H1 (cell line): Measurements from ENCODE around the gene KLF16. TPM values are rescaled to one million over a fixed set of nuclear protein-coding genes. Genes with fewer than 3 reads are reported as not detected.

Source experiments
- CTCF ChIA-PET: fragments of 300-600 bp; sonication (Branson Sonifier 250); formaldehyde crosslinking; loops from one replicate; lab custom pipeline; 2021; ENCODE audit not compliant: partially characterized antibody; lab: Charles Lee
- POLR2A ChIA-PET: fragments of 300-600 bp; sonication (Branson Sonifier 250); formaldehyde crosslinking; loops from one replicate; lab custom pipeline; 2021; ENCODE audit warnings: inconsistent platforms; ENCODE audit not compliant: partially characterized antibody; lab: Charles Lee
- DNase-seq, 2 experiments: peaks; one replicate each; pipeline versions ENCODE4 v3.0.0 to v3.0.0-alpha.2; 2010 to 2022; ENCODE audit warnings: low spot score in 2 of 2, low read depth in 1 of 2, mixed read lengths in 1 of 2
- FAIRE-seq: peaks from 2 replicates; lab custom pipeline; 2011; peaks lifted over from hg19 to GRCh38; lab: Jason Lieb, UNC
- H2AFZ ChIP-seq: 2 replicates; pipeline ENCODE4 v1.8.1; 2012; ENCODE audit warnings: low read length, inconsistent platforms
- H2AK5ac ChIP-seq: 2 replicates; pipeline ENCODE4 v1.6.1; 2013; ENCODE audit warnings: low read depth, low read length
- H2BK120ac ChIP-seq: replicated peaks from 2 replicates; pipeline ENCODE3; 2013; ENCODE audit warnings: low read depth, low read length, inconsistent platforms
- H2BK12ac ChIP-seq: 2 replicates; pipeline ENCODE4 v1.6.1; 2013; ENCODE audit warnings: low read depth, low read length
- H2BK15ac ChIP-seq: 2 replicates; pipeline ENCODE4 v1.6.1; 2013; ENCODE audit warnings: low read length
- H2BK20ac ChIP-seq: 2 replicates; pipeline ENCODE4 v1.6.1; 2013; ENCODE audit warnings: low read length
- H2BK5ac ChIP-seq: 2 replicates; pipeline ENCODE4 v1.6.1; 2013; ENCODE audit warnings: low read depth, low read length
- H3K14ac ChIP-seq: 2 replicates; pipeline ENCODE4 v1.6.1; 2013; ENCODE audit warnings: inconsistent platforms; ENCODE audit not compliant: insufficient read length
- H3K18ac ChIP-seq: 2 replicates; pipeline ENCODE4 v1.6.1; 2013; ENCODE audit warnings: low read length; ENCODE audit errors: extremely low read depth
- H3K23ac ChIP-seq: 2 replicates; pipeline ENCODE4 v1.6.1; 2013; ENCODE audit warnings: inconsistent platforms; ENCODE audit not compliant: insufficient read length
- H3K23me2 ChIP-seq: 2 replicates; pipeline ENCODE4 v1.6.1; 2013; ENCODE audit warnings: low read depth, low read length
- H3K27ac ChIP-seq: 2 replicates; pipeline ENCODE4 v1.6.1; 2011; ENCODE audit warnings: low read depth, low read length, inconsistent platforms
- H3K27me3 ChIP-seq, 4 experiments: replicated peaks in 1 of 4; 1 replicate in 1 of 4; 2 replicates in 3 of 4; pipeline versions ENCODE4 v1.6.1 to v1.8.1; 2011 to 2013; ENCODE audit warnings: low read length in 3 of 4, mild to moderate bottlenecking in 3 of 4, inconsistent platforms in 2 of 4, mixed read lengths in 2 of 4, moderate library complexity in 1 of 4; ENCODE audit not compliant: control insufficient read depth in 3 of 4, insufficient read depth in 3 of 4; ENCODE audit errors: extremely low read depth in 1 of 4
- H3K36me3 ChIP-seq, 4 experiments: 2 replicates each; pipeline versions ENCODE4 v1.6.1 to v1.8.1; 2011 to 2013; ENCODE audit warnings: mild to moderate bottlenecking in 4 of 4, low read length in 3 of 4, moderate library complexity in 2 of 4, control low read depth in 1 of 4, inconsistent platforms in 1 of 4; ENCODE audit not compliant: insufficient read depth in 4 of 4, control insufficient read depth in 2 of 4
- H3K4ac ChIP-seq: replicated peaks from 2 replicates; pipeline ENCODE3; 2013; ENCODE audit warnings: low read length, low read depth, mixed read lengths, inconsistent platforms; ENCODE audit not compliant: insufficient read length
- H3K4me1 ChIP-seq, 4 experiments: replicated peaks in 1 of 4; 1 replicate in 1 of 4; 2 replicates in 3 of 4; pipeline versions ENCODE4 v1.6.1 to v1.8.1; 2011 to 2013; ENCODE audit warnings: low read length in 3 of 4, inconsistent platforms in 2 of 4, mixed read lengths in 1 of 4; ENCODE audit not compliant: insufficient read depth in 4 of 4, control insufficient read depth in 3 of 4
- H3K4me2 ChIP-seq, 2 experiments: 2 replicates each; pipeline versions ENCODE4 v1.6.1 to v1.8.1; 2011 to 2013; ENCODE audit warnings: low read depth in 2 of 2, low read length in 2 of 2, control low read depth in 1 of 2, inconsistent platforms in 1 of 2, mild to moderate bottlenecking in 1 of 2; ENCODE audit not compliant: insufficient read depth in 1 of 2
- H3K4me3 ChIP-seq, 4 experiments: fragments of 200-600, 300-600 bp in 1 of 4; sonication (generic), shearing (Covaris generic), sonication (Bioruptor Twin) in 1 of 4; 2 replicates each; pipeline versions ENCODE4 v1.5.1 to v1.8.1; 2011 to 2016; ENCODE audit warnings: low read length in 4 of 4, low read depth in 3 of 4, control low read depth in 2 of 4, inconsistent platforms in 2 of 4, mild to moderate bottlenecking in 2 of 4, mixed read lengths in 1 of 4, moderate library complexity in 1 of 4; ENCODE audit not compliant: insufficient read depth in 2 of 4; ENCODE audit errors: extremely low read depth in 1 of 4
- H3K56ac ChIP-seq: replicated peaks from 2 replicates; pipeline ENCODE3; 2013; ENCODE audit warnings: low read depth, mild to moderate bottlenecking, mixed read lengths, low read length, inconsistent platforms; ENCODE audit not compliant: insufficient read length
- H3K79me1 ChIP-seq: 2 replicates; pipeline ENCODE4 v1.6.1; 2013; ENCODE audit warnings: low read depth, low read length, control low read depth
- H3K79me2 ChIP-seq, 2 experiments: 2 replicates each; pipeline versions ENCODE4 v1.6.1 to v1.8.1; 2012 to 2013; ENCODE audit warnings: low read length in 2 of 2, mild to moderate bottlenecking in 2 of 2, inconsistent platforms in 1 of 2; ENCODE audit not compliant: insufficient read depth in 2 of 2, control insufficient read depth in 1 of 2
- H3K9ac ChIP-seq, 4 experiments: replicated peaks in 1 of 4; 1 replicate in 1 of 4; 2 replicates in 3 of 4; pipeline versions ENCODE4 v1.6.1 to v1.8.1; 2011 to 2013; ENCODE audit warnings: low read depth in 3 of 4, low read length in 3 of 4, control low read depth in 2 of 4, mild to moderate bottlenecking in 2 of 4, moderate library complexity in 2 of 4, inconsistent platforms in 1 of 4; ENCODE audit errors: extremely low read depth in 1 of 4
- H3K9me3 ChIP-seq, 2 experiments: 2 replicates each; pipeline versions ENCODE4 v1.6.1 to v1.8.1; 2012 to 2013; ENCODE audit warnings: mild to moderate bottlenecking in 2 of 2, moderate library complexity in 2 of 2, control low read depth in 1 of 2, inconsistent platforms in 1 of 2, low read depth in 1 of 2, low read length in 1 of 2, mixed read lengths in 1 of 2; ENCODE audit not compliant: insufficient read depth in 2 of 2
- H4K20me1 ChIP-seq, 2 experiments: replicated peaks in 1 of 2; 2 replicates each; pipeline versions ENCODE3 to v1.8.1; 2011 to 2013; ENCODE audit warnings: inconsistent platforms in 2 of 2, low read length in 2 of 2, mild to moderate bottlenecking in 1 of 2; ENCODE audit not compliant: insufficient read depth in 2 of 2, control insufficient read depth in 1 of 2
- H4K5ac ChIP-seq: 2 replicates; pipeline ENCODE4 v1.6.1; 2013; ENCODE audit warnings: low read length, low read depth, mixed read lengths, inconsistent platforms; ENCODE audit not compliant: insufficient read length
- H4K8ac ChIP-seq: 2 replicates; pipeline ENCODE4 v1.8.0; 2013; ENCODE audit warnings: mild to moderate bottlenecking, moderate library complexity, low read length, inconsistent platforms; ENCODE audit not compliant: insufficient read depth; ENCODE audit errors: extremely low read depth
- H4K91ac ChIP-seq: replicated peaks from 2 replicates; pipeline ENCODE3; 2013; ENCODE audit warnings: low read length, mixed read lengths, inconsistent platforms; ENCODE audit not compliant: insufficient read length
- CEBPB ChIP-seq: IDR thresholded peaks from 2 replicates; pipeline ENCODE4 v1.6.1; 2012; ENCODE audit warnings: low read depth, low read length
- CREB1 ChIP-seq: IDR thresholded peaks from 2 replicates; pipeline ENCODE4 v1.6.1; 2012; ENCODE audit warnings: inconsistent platforms
- EZH2 ChIP-seq: fragments of 200-600 bp; sonication (generic); IDR thresholded peaks from 2 replicates; pipeline ENCODE4 v1.7.1; 2012; ENCODE audit warnings: low read depth, mild to moderate bottlenecking, moderate library complexity, low read length, inconsistent platforms; ENCODE audit not compliant: severe bottlenecking
- KDM4A ChIP-seq: IDR thresholded peaks from one replicate; pipeline ENCODE4 v1.7.1; 2012; ENCODE audit warnings: low read depth, mild to moderate bottlenecking, moderate library complexity, low read length, inconsistent platforms; ENCODE audit not compliant: severe bottlenecking
- MAFK ChIP-seq: IDR thresholded peaks from 2 replicates; pipeline ENCODE4 v1.6.1; 2012; ENCODE audit warnings: low read depth, mild to moderate bottlenecking, improper control_type of control experiment, low read length
- POU5F1 ChIP-seq: IDR thresholded peaks from 2 replicates; pipeline ENCODE4 v1.6.1; 2011; ENCODE audit warnings: low read depth, mild to moderate bottlenecking, low read length, moderate library complexity
- SP1 ChIP-seq: IDR thresholded peaks from 2 replicates; pipeline ENCODE4 v1.6.1; 2011; ENCODE audit warnings: low read depth, low read length
- SUZ12 ChIP-seq: fragments of 200-600 bp; sonication (generic); IDR thresholded peaks from 2 replicates; pipeline ENCODE4 v1.6.1; 2012; ENCODE audit warnings: mild to moderate bottlenecking, inconsistent platforms, low read length, moderate library complexity, mixed read lengths
- WGBS, 2 experiments: shearing (Covaris generic) in 1 of 2; methylation state at CpG; one replicate each; pipeline versions ENCODE4 v1.1.6 to v1.1.7; 2013 to 2015; ENCODE audit warnings: low lambda C conversion rate in 2 of 2, mixed read lengths in 2 of 2, inconsistent platforms in 1 of 2, low coverage in 1 of 2, missing lambda C conversion rate in 1 of 2; ENCODE audit not compliant: insufficient replicate concordance in 2 of 2, insufficient coverage in 1 of 2, insufficient read length in 1 of 2; ENCODE audit errors: extremely low coverage in 1 of 2, missing lambda C conversion rate in 1 of 2; 5-methylcytosine and 5-hydroxymethylcytosine counted together
- polyA plus RNA-seq, 7 experiments: library from polyadenylated mRNA; depleted of rRNA in 3 of 7; stranded (reverse) in 5 of 7; unstranded in 2 of 7; fragments of >200 nt in 5 of 7; fragments of 200-250 nt in 2 of 7; gene quantifications; 1 replicate in 5 of 7; 2 replicates in 1 of 7; 4 replicates in 1 of 7; pipeline versions ENCODE4 v1.2.1 to v1.2.3, GENCODE V29; 2011 to 2013; ENCODE audit warnings: missing spikeins in 2 of 7, mixed read lengths in 2 of 7
- total RNA-seq: library from RNA; stranded (reverse); fragmentation: NEBNext Ultra II Directional; extraction: Animal tissue kit (Norgen Biotek cat#: 25700); gene quantifications from 2 replicates; pipeline ENCODE4 v1.2.1, GENCODE V29; 2021
- TF ChIP-seq, protein P1 (sequence below): IDR thresholded peaks from 2 replicates; pipeline ENCODE4 v1.6.1; 2011; ENCODE audit warnings: low read length, improper control_type of control experiment
- TF ChIP-seq, protein P2 (sequence below): IDR thresholded peaks from 2 replicates; pipeline ENCODE4 v1.6.1; 2012; ENCODE audit warnings: inconsistent platforms

KLF16 gene
- total and polyA plus RNA-seq, 2 of the 8 experiments (the other 6 are each of a cell fraction or from before 2014, with no cell fraction given) = 14.3 to 45.9 TPM

DNA sequence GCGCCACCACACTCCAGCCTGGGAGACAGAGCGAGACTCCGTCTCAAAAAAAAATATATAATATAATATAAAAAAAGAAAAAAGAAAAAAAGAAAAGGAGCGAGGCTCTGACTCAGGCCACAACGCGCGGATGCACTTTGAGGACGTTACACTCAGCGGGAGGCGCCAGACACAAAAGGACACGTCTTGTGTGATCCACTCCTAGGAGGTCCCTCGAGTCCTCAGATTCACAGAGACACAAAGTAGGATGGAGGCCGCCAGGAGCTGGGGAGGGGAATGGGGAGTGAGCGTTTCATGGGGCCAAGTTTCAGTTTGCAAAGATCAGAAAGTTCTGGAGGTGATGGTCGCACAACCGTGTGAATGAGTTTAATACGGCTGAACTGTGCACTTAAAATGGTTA is 30.4 kb upstream of the KLF16 start:
- CTCF ChIA-PET = interaction anchor here (0.8 to 2.0 kb wide), 2 partner anchors 18 to 36 kb away, joined by 4 to 9 read pairs; no protein-coding TSS in a partner anchor
- FAIRE-seq = no peak
- H3K9me3 ChIP-seq = no peaks in the 10 kb centered on the region

More for the DNA sequence above, 30.4 kb upstream of the KLF16 start:
- Histone ChIP-seq H3K56ac (no peak overlapping the region), H4K8ac (no peak overlapping the region), H3K36me3 (no peaks in the 10 kb centered on the region), H3K27me3 (no peaks in the 10 kb centered on the region; a peak in 1 of 7 replicates), H3K4me2 (no peak overlapping the region), H3K23ac (no peak overlapping the region), H4K20me1 (no peaks in the 10 kb centered on the region), H3K23me2 (no peaks in the 10 kb centered on the region), H4K5ac (no peak overlapping the region), H2AK5ac (no peak overlapping the region), H3K18ac (no peak overlapping the region), H2BK20ac (no peak overlapping the region), H3K9ac (no peak overlapping the region), H2BK15ac (no peak overlapping the region), H2BK120ac (no peak overlapping the region), H4K91ac (no peak overlapping the region), H3K14ac (no peak overlapping the region), H3K79me1 (no peaks in the 10 kb centered on the region), H3K4ac (no peak overlapping the region), H3K4me3 (no peak overlapping the region), H2BK12ac (no peak overlapping the region), H2AFZ (no peak overlapping the region), H3K27ac (no peak overlapping the region), H3K79me2 (no peaks in the 10 kb centered on the region), H3K4me1 (no peaks in the 10 kb centered on the region; a peak in 1 of 7 replicates), H2BK5ac (no peak overlapping the region)
- no peak for TF ChIP-seq MAFK
- TF ChIP-seq SP1 = no peak
- TF ChIP-seq, protein P1, sequence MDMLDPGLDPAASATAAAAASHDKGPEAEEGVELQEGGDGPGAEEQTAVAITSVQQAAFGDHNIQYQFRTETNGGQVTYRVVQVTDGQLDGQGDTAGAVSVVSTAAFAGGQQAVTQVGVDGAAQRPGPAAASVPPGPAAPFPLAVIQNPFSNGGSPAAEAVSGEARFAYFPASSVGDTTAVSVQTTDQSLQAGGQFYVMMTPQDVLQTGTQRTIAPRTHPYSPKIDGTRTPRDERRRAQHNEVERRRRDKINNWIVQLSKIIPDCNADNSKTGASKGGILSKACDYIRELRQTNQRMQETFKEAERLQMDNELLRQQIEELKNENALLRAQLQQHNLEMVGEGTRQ = no peak
- no peak for TF ChIP-seq CREB1
- TF ChIP-seq EZH2 = no peak
- no peak for TF ChIP-seq POU5F1
- no peak for TF ChIP-seq CEBPB
- TF ChIP-seq KDM4A = no peak
- no peak for TF ChIP-seq SUZ12
- TF ChIP-seq, protein P2, sequence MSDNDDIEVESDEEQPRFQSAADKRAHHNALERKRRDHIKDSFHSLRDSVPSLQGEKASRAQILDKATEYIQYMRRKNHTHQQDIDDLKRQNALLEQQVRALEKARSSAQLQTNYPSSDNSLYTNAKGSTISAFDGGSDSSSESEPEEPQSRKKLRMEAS = no peak
- POLR2A ChIA-PET = interaction anchor here (0.7 to 1.0 kb wide), 2 partner anchors 12 to 38 kb away, joined by 3 to 4 read pairs; partner anchors contain the start of genes ADAT3 and SCAMP4
- DNase-seq = no peak
- 80% methylated on average over 17 of the region's 17 CpGs; no CpG with 5 or more reads in 1 of the 2 experiments for WGBS, 2 experiments
